GM12878 (cell line): ENCODE results near the gene PTBP3. TPM values are rescaled to one million over a fixed set of nuclear protein-coding genes. Genes with fewer than 3 reads are reported as not detected.

ENCODE experiments used
- ATAC-seq: fragments of 200-7000 bp; cut with Tn5 transposase; 3 replicates; pipeline ENCODE4 v1.9.1; 2020; ENCODE audit warnings: mild to moderate bottlenecking, moderate library complexity
- BruUV-seq: library from RNA; stranded (reverse); fragments of 400-500 nt; replicated peaks from 2 replicates; lab custom pipeline; 2021; lab: Mats Ljungman, UMichigan
- CTCF ChIA-PET: fragments of 300-600 bp; sonication (Branson Sonifier 250); formaldehyde crosslinking; extraction: SDS; loops from one replicate; lab custom pipeline; 2021; ENCODE audit warnings: inconsistent platforms; lab: Yijun Ruan, JAX
- POLR2A ChIA-PET: fragments of 350-600 bp; formaldehyde crosslinking; extraction: SDS; loops from one replicate; lab custom pipeline; 2021; ENCODE audit warnings: inconsistent platforms; lab: Charles Lee
- RAD21 ChIA-PET: fragments of 300-600 bp; sonication (Branson Sonifier 250); formaldehyde crosslinking; loops from one replicate; lab custom pipeline; 2023; ENCODE audit warnings: antibody characterized with exemption; ENCODE audit not compliant: unreplicated experiment; lab: Charles Lee
- SMC1A ChIA-PET: fragments of 300-600 bp; sonication (Branson Sonifier 250); formaldehyde crosslinking; loops from one replicate; lab custom pipeline; 2023; ENCODE audit not compliant: unreplicated experiment, uncharacterized antibody; lab: Charles Lee
- DNase-seq: peaks from one replicate; pipeline ENCODE4 v3.0.0-alpha.2; 2011; ENCODE audit warnings: low read depth, low spot score
- FAIRE-seq: peaks from 3 replicates; lab custom pipeline; 2011; peaks lifted over from hg19 to GRCh38; lab: Jason Lieb, UNC
- H2AFZ ChIP-seq: 2 replicates; pipeline ENCODE4 v1.6.0; 2011; ENCODE audit warnings: low read depth, low read length, control low read depth; ENCODE audit not compliant: control insufficient read depth
- H3K27ac ChIP-seq: 2 replicates; pipeline ENCODE4 v1.5.1; 2011; ENCODE audit warnings: control low read depth; ENCODE audit not compliant: control insufficient read depth, insufficient read depth
- H3K27me3 ChIP-seq, 2 experiments: replicated peaks in 1 of 2; 2 replicates each; pipeline versions ENCODE4 v1.6.0 to v1.6.1; 2011; ENCODE audit warnings: low read length in 1 of 2; ENCODE audit not compliant: control insufficient read depth in 2 of 2, insufficient read depth in 2 of 2
- H3K36me3 ChIP-seq, 2 experiments: 2 replicates each; pipeline ENCODE4 v1.5.1; 2011; ENCODE audit warnings: low read length in 1 of 2; ENCODE audit not compliant: control insufficient read depth in 2 of 2, insufficient read depth in 2 of 2
- H3K4me1 ChIP-seq: 2 replicates; pipeline ENCODE4 v1.6.1; 2011; ENCODE audit warnings: mild to moderate bottlenecking, low read length, moderate library complexity, mixed read lengths; ENCODE audit not compliant: control insufficient read depth, insufficient read depth
- H3K4me2 ChIP-seq: 2 replicates; pipeline ENCODE4 v1.6.0; 2011; ENCODE audit warnings: control low read depth; ENCODE audit not compliant: control insufficient read depth, insufficient read depth
- H3K4me3 ChIP-seq: fragments of 200-600 bp; sonication (generic); 2 replicates; pipeline ENCODE4 v1.5.1; 2016
- H3K79me2 ChIP-seq: 2 replicates; pipeline ENCODE4 v1.6.0; 2011; ENCODE audit warnings: low read length; ENCODE audit not compliant: control insufficient read depth, insufficient read depth
- H3K9ac ChIP-seq: 2 replicates; pipeline ENCODE4 v1.8.0; 2011; ENCODE audit warnings: low read length, control low read depth, mixed read lengths; ENCODE audit not compliant: control insufficient read depth, insufficient read depth
- H3K9me3 ChIP-seq: replicated peaks from 3 replicates; pipeline ENCODE4 v1.5.1; 2011; ENCODE audit warnings: mild to moderate bottlenecking, low read length; ENCODE audit not compliant: control insufficient read depth, insufficient read depth
- H4K20me1 ChIP-seq: 2 replicates; pipeline ENCODE4 v1.6.0; 2011; ENCODE audit not compliant: control insufficient read depth, insufficient read depth
- ATF7 ChIP-seq: fragments of 450-650 bp; IDR thresholded peaks from 2 replicates; pipeline ENCODE4 v1.6.1; 2016; ENCODE audit warnings: low read depth, mild to moderate bottlenecking
- DPF2 ChIP-seq: fragments of 450-650 bp; IDR thresholded peaks from 2 replicates; pipeline ENCODE4 v1.6.1; 2017; ENCODE audit warnings: mild to moderate bottlenecking
- HDGF ChIP-seq: fragments of 450-650 bp; IDR thresholded peaks from 2 replicates; pipeline ENCODE4 v1.6.1; 2016; ENCODE audit warnings: antibody characterized with exemption
- NBN ChIP-seq: fragments of 450-650 bp; IDR thresholded peaks from 2 replicates; pipeline ENCODE4 v1.6.1; 2016
- RAD51 ChIP-seq: fragments of 450-650 bp; IDR thresholded peaks from 2 replicates; pipeline ENCODE4 v1.6.1; 2016; ENCODE audit warnings: moderate library complexity, mild to moderate bottlenecking, inconsistent platforms
- RUNX3 ChIP-seq: IDR thresholded peaks from 2 replicates; pipeline ENCODE4 v1.6.1; 2012; ENCODE audit warnings: low read length, inconsistent platforms
- TCF7 ChIP-seq: IDR thresholded peaks from 2 replicates; pipeline ENCODE4 v1.6.1; 2014; ENCODE audit warnings: antibody characterized with exemption, borderline replicate concordance
- ZNF274 ChIP-seq: IDR thresholded peaks from one replicate; pipeline ENCODE4 v1.8.0; 2011; ENCODE audit not compliant: insufficient read length, insufficient read depth
- ZZZ3 ChIP-seq: IDR thresholded peaks from 2 replicates; pipeline ENCODE4 v1.6.1; 2011; ENCODE audit warnings: low read depth; ENCODE audit not compliant: control insufficient read depth, insufficient read length
- WGBS: methylation state at CpG from one replicate; pipeline ENCODE4 v1.1.6; 2016; ENCODE audit warnings: low lambda C conversion rate; ENCODE audit not compliant: insufficient replicate concordance, insufficient coverage; ENCODE audit errors: missing lambda C conversion rate; 5-methylcytosine and 5-hydroxymethylcytosine counted together
- in situ Hi-C: fragments of 300-500 bp; cut with MboI; formaldehyde crosslinking; loops from 9 replicates; pipeline ENCODE4 v1.14.3; 2018; ENCODE audit warnings: mixed read lengths
- intact Hi-C: fragments of 100-400 bp; cut with micrococcal nuclease; formaldehyde crosslinking; loops from one replicate; pipeline ENCODE4 v1.14.2; 2022; ENCODE audit not compliant: unreplicated experiment
- polyA plus RNA-seq, 11 experiments: library from polyadenylated mRNA; depleted of rRNA in 4 of 11; unstranded in 6 of 11; stranded (reverse) in 5 of 11; fragments of >200 nt; fragmentation: Nextera tagmentation in 4 of 11; fragmentation: Illumina TruSeq in 1 of 11; extraction: Ambion mirVana in 4 of 11; extraction: Trizol in 1 of 11; gene quantifications; 1 replicate in 1 of 11; 2 replicates in 10 of 11; pipeline versions ENCODE4 v1.2.1 to v1.2.3, GENCODE V29; 2011 to 2016; ENCODE audit warnings: inconsistent platforms in 2 of 11, missing spikeins in 2 of 11, low read depth in 1 of 11
- total RNA-seq, 4 experiments: library from RNA; depleted of rRNA in 3 of 4; stranded (reverse); fragments of >200 nt in 3 of 4; fragmentation: Illumina TruSeq in 1 of 4; extraction: Trizol in 1 of 4; gene quantifications; 2 replicates each; pipeline versions ENCODE4 v1.2.1 to v1.2.3, GENCODE V29; 2013 to 2021
- TF ChIP-seq, protein P1 (sequence below): fragments of 450-650 bp; IDR thresholded peaks from 2 replicates; pipeline ENCODE4 v1.6.1; 2018; ENCODE audit warnings: borderline replicate concordance, mild to moderate bottlenecking; ENCODE audit not compliant: partially characterized antibody

PTBP3 gene
- total and polyA plus RNA-seq, 10 of the 15 experiments (the other 5 are each of a cell fraction or from before 2014, with no cell fraction given) = 12.5 to 104 (median 52.7) TPM

GRCh38 chr9:112332214-112332613 lies 1.2 kb downstream of the PTBP3 start:
- POLR2A ChIA-PET = interaction anchor here (0.6 to 0.9 kb wide), 2 partner anchors 247 to 254 kb away, joined by 3 read pairs; no protein-coding TSS in a partner anchor
- peaks cover 9% of the 10 kb centered on the region for H3K4me1 ChIP-seq
- H3K36me3 ChIP-seq = no peaks in the 10 kb centered on the region
- H3K27ac ChIP-seq = peak overlapping the region; percentile 96
- peak overlapping the region; percentile 94 for H3K4me3 ChIP-seq
- TF ChIP-seq NBN = no peak
- TF ChIP-seq HDGF = no peak
- no peak for TF ChIP-seq RAD51
- no peak for TF ChIP-seq ZNF274
- no peak for TF ChIP-seq ATF7
- TF ChIP-seq DPF2 = no peak
- TF ChIP-seq TCF7 = no peak
- RAD21 ChIA-PET = interaction anchor here (0.6 to 2.1 kb wide), 9 partner anchors 8 to 243 kb away, joined by 3 to 14 read pairs (median 4); no protein-coding TSS in a partner anchor
- no peaks in the 10 kb centered on the region for H3K9me3 ChIP-seq
- intact Hi-C loops (loop anchor here (2.0 to 5.0 kb wide), 6 partner anchors 45 to 435 kb away; partner anchors contain the start of gene UGCG), in situ Hi-C loops (no loop called here)
- H2AFZ ChIP-seq = no peak overlapping the region
- H3K27me3 ChIP-seq = no peaks in the 10 kb centered on the region
- peak overlapping the region; percentile 47; the same call in 1 of the 2 replicates for H3K4me2 ChIP-seq
- no peak for FAIRE-seq
- CTCF ChIA-PET = interaction anchor here (0.7 to 1.3 kb wide), 6 partner anchors 9 to 258 kb away, joined by 3 to 5 read pairs (median 4); no protein-coding TSS in a partner anchor
- H4K20me1 ChIP-seq = no peaks in the 10 kb centered on the region
- under 1% methylated on average over 4 of the region's 4 CpGs for WGBS
- ATAC-seq = no peak
- no TSS peak for BruUV-seq
- H3K9ac ChIP-seq = peak overlapping the region; percentile 72
- SMC1A ChIA-PET = interaction anchor here (0.6 to 3.2 kb wide), 14 partner anchors 12 to 345 kb away, joined by 3 to 10 read pairs (median 3); partner anchors contain the start of gene HSDL2
- H3K79me2 ChIP-seq = peaks cover 58% of the 10 kb centered on the region
- DNase-seq = no peak

- peak overlapping the region; percentile 85 for H3K4me2 ChIP-seq
- peaks cover 62% of the 10 kb centered on the region for H3K79me2 ChIP-seq
- SMC1A ChIA-PET = interaction anchor here (0.6 to 3.2 kb wide), 14 partner anchors 12 to 345 kb away, joined by 3 to 10 read pairs (median 3); partner anchors contain the start of gene HSDL2
- RAD21 ChIA-PET = interaction anchor here (0.6 to 1.7 kb wide), 6 partner anchors 9 to 113 kb away, joined by 3 to 6 read pairs (median 4); no protein-coding TSS in a partner anchor
- no peak overlapping the region for H2AFZ ChIP-seq
- peak overlapping the region; percentile 94 for H3K4me3 ChIP-seq
- H3K36me3 ChIP-seq = no peaks in the 10 kb centered on the region
- no peak for FAIRE-seq
- no peaks in the 10 kb centered on the region for H3K9me3 ChIP-seq
- no peak for ATAC-seq
- H3K27ac ChIP-seq = peak overlapping the region; percentile 96
- WGBS = under 1% methylated on average over 4 of the region's 4 CpGs
- CTCF ChIA-PET = interaction anchor here (1.0 to 1.3 kb wide), 4 partner anchors 9 to 257 kb away, joined by 3 to 5 read pairs (median 4); no protein-coding TSS in a partner anchor
- TF ChIP-seq, protein P1, sequence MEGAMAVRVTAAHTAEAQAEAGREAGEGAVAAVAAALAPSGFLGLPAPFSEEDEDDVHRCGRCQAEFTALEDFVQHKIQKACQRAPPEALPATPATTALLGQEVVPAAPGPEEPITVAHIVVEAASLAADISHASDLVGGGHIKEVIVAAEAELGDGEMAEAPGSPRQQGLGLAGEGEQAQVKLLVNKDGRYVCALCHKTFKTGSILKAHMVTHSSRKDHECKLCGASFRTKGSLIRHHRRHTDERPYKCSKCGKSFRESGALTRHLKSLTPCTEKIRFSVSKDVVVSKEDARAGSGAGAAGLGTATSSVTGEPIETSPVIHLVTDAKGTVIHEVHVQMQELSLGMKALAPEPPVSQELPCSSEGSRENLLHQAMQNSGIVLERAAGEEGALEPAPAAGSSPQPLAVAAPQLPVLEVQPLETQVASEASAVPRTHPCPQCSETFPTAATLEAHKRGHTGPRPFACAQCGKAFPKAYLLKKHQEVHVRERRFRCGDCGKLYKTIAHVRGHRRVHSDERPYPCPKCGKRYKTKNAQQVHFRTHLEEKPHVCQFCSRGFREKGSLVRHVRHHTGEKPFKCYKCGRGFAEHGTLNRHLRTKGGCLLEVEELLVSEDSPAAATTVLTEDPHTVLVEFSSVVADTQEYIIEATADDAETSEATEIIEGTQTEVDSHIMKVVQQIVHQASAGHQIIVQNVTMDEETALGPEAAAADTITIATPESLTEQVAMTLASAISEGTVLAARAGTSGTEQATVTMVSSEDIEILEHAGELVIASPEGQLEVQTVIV = peak; percentile 45
- TF ChIP-seq RUNX3 (peak; percentile 39), ZZZ3 (no peak)
- no peaks in the 10 kb centered on the region for H3K27me3 ChIP-seq
- no TSS peak for BruUV-seq
- intact Hi-C loops = loop anchor here (5.0 kb wide), 5 partner anchors 46 to 434 kb away; partner anchors contain the start of gene UGCG
- POLR2A ChIA-PET = interaction anchor here (0.9 kb wide), 1 partner anchor 246 kb away, joined by 3 read pairs; no protein-coding TSS in a partner anchor
- no peaks in the 10 kb centered on the region for H4K20me1 ChIP-seq
- H3K4me1 ChIP-seq = peaks cover 9% of the 10 kb centered on the region
- peak overlapping the region; percentile 72; the same call in 1 of the 2 replicates for H3K9ac ChIP-seq
- in situ Hi-C loops = no loop called here
- DNase-seq = no peak
Observed at GRCh38 chr9:112331674-112331952, 1.8 kb downstream of the PTBP3 start.
